Thyroid gland (tissue), 4 donors: ENCODE measurements around the gene RBP3. TPM values are rescaled to one million over a fixed set of nuclear protein-coding genes. Genes with fewer than 3 reads are reported as not detected.

Experiments used
- total RNA-seq, 4 donors: library from RNA; depleted of rRNA; stranded (reverse); fragments of >200 nt; gene quantifications; one replicate each; pipeline ENCODE4 v1.2.3, GENCODE V29; 2016

The RBP3 gene
- total RNA-seq, 4 donors from 2014 or later, result not detected

Other genes starting within 250 kb of the RBP3 start
- 1 to 10 TPM; 3.6 to 9.6 (median 7.3) TPM for gene GDF10, start 48.2 kb upstream of the RBP3 start, total RNA-seq
- gene GDF2, start 25.9 kb upstream of the RBP3 start, total RNA-seq, result not detected
- gene ZNF488, start 35.9 kb downstream of the RBP3 start, total RNA-seq, result under 1 TPM in 3 of 4 donors, not detected in 1; 0.24 to 0.56 (median 0.40) TPM
- gene ANXA8, start 135.8 kb downstream of the RBP3 start, total RNA-seq, result under 1 TPM in 1 of 4 donors, not detected in 3; 0.40 TPM
- gene FAM25G, start 143.3 kb downstream of the RBP3 start, total RNA-seq, result not detected
- 10 to 100 TPM in 2 of 4 donors, 1 to 10 TPM in 2; 2.8 to 17.6 (median 11.9) TPM for gene AGAP9, start 175.3 kb downstream of the RBP3 start, total RNA-seq